Nephron (organoid): ENCODE measurements around the gene SKP2.
A peak's percentile ranks its signal among the peaks of the same experiment; 100 is the strongest.

ENCODE experiments used
- H3K27ac Mint-ChIP-seq, 3 experiments: 2 replicates each; pipeline ENCODE4 v1.8.0; 2020; ENCODE audit warnings: mixed read lengths in 3 of 3, mild to moderate bottlenecking in 2 of 3, moderate library complexity in 1 of 3
- H3K27me3 Mint-ChIP-seq: 2 replicates; pipeline ENCODE4 v1.8.0; 2021; ENCODE audit warnings: low read depth, mild to moderate bottlenecking, moderate library complexity, mixed read lengths
- H3K36me3 Mint-ChIP-seq: 2 replicates; pipeline ENCODE4 v1.8.0; 2020; ENCODE audit warnings: low read depth, mixed read lengths
- H3K4me1 Mint-ChIP-seq: 2 replicates; pipeline ENCODE4 v1.8.0; 2020; ENCODE audit warnings: mixed read lengths
- H3K4me3 Mint-ChIP-seq, 3 experiments: 2 replicates each; pipeline ENCODE4 v1.8.0; 2020; ENCODE audit warnings: mild to moderate bottlenecking in 3 of 3, mixed read lengths in 3 of 3, moderate library complexity in 2 of 3
- H3K9me3 Mint-ChIP-seq: 2 replicates; pipeline ENCODE4 v1.8.0; 2020; ENCODE audit warnings: mixed read lengths
- TF ChIP-seq, protein P1 (sequence below), 3 experiments: fragments of 200-600 bp; sonication (generic); IDR thresholded peaks; one replicate each; pipeline ENCODE4 v1.5.0; 2021; ENCODE audit warnings: antibody characterized with exemption in 3 of 3; ENCODE audit not compliant: unreplicated experiment in 3 of 3

SKP2 gene

GRCh38 chr5:36206913-36207312 is 55.0 kb downstream of the SKP2 start:
- TF ChIP-seq, protein P1, sequence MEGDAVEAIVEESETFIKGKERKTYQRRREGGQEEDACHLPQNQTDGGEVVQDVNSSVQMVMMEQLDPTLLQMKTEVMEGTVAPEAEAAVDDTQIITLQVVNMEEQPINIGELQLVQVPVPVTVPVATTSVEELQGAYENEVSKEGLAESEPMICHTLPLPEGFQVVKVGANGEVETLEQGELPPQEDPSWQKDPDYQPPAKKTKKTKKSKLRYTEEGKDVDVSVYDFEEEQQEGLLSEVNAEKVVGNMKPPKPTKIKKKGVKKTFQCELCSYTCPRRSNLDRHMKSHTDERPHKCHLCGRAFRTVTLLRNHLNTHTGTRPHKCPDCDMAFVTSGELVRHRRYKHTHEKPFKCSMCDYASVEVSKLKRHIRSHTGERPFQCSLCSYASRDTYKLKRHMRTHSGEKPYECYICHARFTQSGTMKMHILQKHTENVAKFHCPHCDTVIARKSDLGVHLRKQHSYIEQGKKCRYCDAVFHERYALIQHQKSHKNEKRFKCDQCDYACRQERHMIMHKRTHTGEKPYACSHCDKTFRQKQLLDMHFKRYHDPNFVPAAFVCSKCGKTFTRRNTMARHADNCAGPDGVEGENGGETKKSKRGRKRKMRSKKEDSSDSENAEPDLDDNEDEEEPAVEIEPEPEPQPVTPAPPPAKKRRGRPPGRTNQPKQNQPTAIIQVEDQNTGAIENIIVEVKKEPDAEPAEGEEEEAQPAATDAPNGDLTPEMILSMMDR (IDR thresholded peaks at IDR 0.05; ENCODE audit: unreplicated experiment in 3 of 3) = no peak
- Mint-ChIP-seq H3K4me1 (no peaks in the 10 kb centered on the region), H3K9me3 (no peaks in the 10 kb centered on the region), H3K27ac (no peak overlapping the region), H3K27me3 (no peaks in the 10 kb centered on the region), H3K36me3 (peaks cover 49% of the 10 kb centered on the region), H3K4me3 (no peak overlapping the region)

- no peaks in the 10 kb centered on the region for H3K4me1 Mint-ChIP-seq
- TF ChIP-seq, protein P1 (IDR thresholded peaks at IDR 0.05; ENCODE audit: unreplicated experiment in 3 of 3) = no peak
- peaks cover 45% of the 10 kb centered on the region for H3K36me3 Mint-ChIP-seq
- no peaks in the 10 kb centered on the region for H3K27me3 Mint-ChIP-seq
- no peaks in the 10 kb centered on the region for H3K9me3 Mint-ChIP-seq
- H3K27ac Mint-ChIP-seq = no peak overlapping the region
- no peak overlapping the region for H3K4me3 Mint-ChIP-seq
Measured at GRCh38 chr5:36208786-36209185, 56.9 kb downstream of the SKP2 start.

GRCh38 chr5:36209664-36210063 is 57.8 kb downstream of the SKP2 start:
- TF ChIP-seq, protein P1 (IDR thresholded peaks at IDR 0.05; ENCODE audit: unreplicated experiment in 3 of 3) = no peak
- Mint-ChIP-seq H3K36me3 (peaks cover 47% of the 10 kb centered on the region), H3K4me3 (no peak overlapping the region)

GRCh38 chr5:36214436-36214835 is 62.5 kb downstream of the SKP2 start:
- TF ChIP-seq, protein P1 (IDR thresholded peaks at IDR 0.05; ENCODE audit: unreplicated experiment in 3 of 3) = peak in 1 of 3 experiments; percentile 16
- no peaks in the 10 kb centered on the region for H3K9me3 Mint-ChIP-seq
- peaks cover 49% of the 10 kb centered on the region for H3K36me3 Mint-ChIP-seq
- H3K4me3 Mint-ChIP-seq = no peak overlapping the region
- H3K4me1 Mint-ChIP-seq = no peaks in the 10 kb centered on the region
- no peaks in the 10 kb centered on the region for H3K27me3 Mint-ChIP-seq
- H3K27ac Mint-ChIP-seq = no peak overlapping the region

More at GRCh38 chr5:36209664-36210063, 57.8 kb downstream of the SKP2 start:
- H3K4me1 Mint-ChIP-seq = no peaks in the 10 kb centered on the region
- no peaks in the 10 kb centered on the region for H3K27me3 Mint-ChIP-seq
- H3K9me3 Mint-ChIP-seq = no peaks in the 10 kb centered on the region
- H3K27ac Mint-ChIP-seq = no peak overlapping the region

DNA sequence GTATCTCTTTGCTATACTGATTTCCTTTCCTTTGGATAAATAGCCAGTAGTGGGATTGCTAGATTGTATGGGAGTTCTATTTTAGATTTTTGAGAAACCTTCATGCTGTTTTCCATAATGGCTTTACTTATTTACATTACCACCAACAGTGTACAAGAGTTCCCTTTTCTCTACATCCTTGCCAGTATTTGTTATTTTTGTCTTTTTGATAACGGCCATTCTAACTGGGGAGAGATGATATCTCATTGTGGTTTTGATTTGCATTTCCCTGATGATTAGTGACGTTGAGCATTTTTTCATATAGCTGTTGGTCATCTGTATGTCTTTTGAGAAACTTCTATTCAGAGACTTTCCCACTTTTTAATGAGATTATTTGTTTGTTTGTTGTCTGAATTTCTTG is 64.0 kb downstream of the SKP2 start:
- Mint-ChIP-seq H3K9me3 (no peaks in the 10 kb centered on the region), H3K4me3 (no peak overlapping the region), H3K36me3 (peaks cover 52% of the 10 kb centered on the region), H3K27ac (no peak overlapping the region), H3K27me3 (no peaks in the 10 kb centered on the region), H3K4me1 (peaks cover under 1% of the 10 kb centered on the region)
- TF ChIP-seq, protein P1 (IDR thresholded peaks at IDR 0.05; ENCODE audit: unreplicated experiment in 3 of 3) = no peak

- Mint-ChIP-seq H3K4me1 (peaks cover 7% of the 10 kb centered on the region), H3K4me3 (no peak overlapping the region), H3K27me3 (no peaks in the 10 kb centered on the region), H3K27ac (no peak overlapping the region), H3K9me3 (no peaks in the 10 kb centered on the region), H3K36me3 (peaks cover 53% of the 10 kb centered on the region)
- TF ChIP-seq, protein P1 (IDR thresholded peaks at IDR 0.05; ENCODE audit: unreplicated experiment in 3 of 3) = no peak
Measured at GRCh38 chr5:36217567-36217966, 65.7 kb downstream of the SKP2 start.
